Loucy (cell line): ENCODE results near the gene DLGAP1.

Experiments
- H2AFZ ChIP-seq: fragments of 200-600 bp; sonication (generic); 2 replicates; pipeline ENCODE4 v1.6.0; 2016; ENCODE audit warnings: antibody characterized with exemption, mild to moderate bottlenecking, low read length, moderate library complexity
- H3F3A ChIP-seq: fragments of 200-600 bp; 2 replicates; pipeline ENCODE4 v1.6.0; 2016; ENCODE audit warnings: antibody characterized with exemption, low read depth, mild to moderate bottlenecking
- H3K27me3 ChIP-seq: fragments of 200-600 bp; sonication (generic); 2 replicates; pipeline ENCODE4 v1.6.1; 2014; ENCODE audit warnings: low read length, mild to moderate bottlenecking; ENCODE audit not compliant: insufficient read depth, poor library complexity, severe bottlenecking
- H3K36me3 ChIP-seq: fragments of 200-600 bp; sonication (generic); 2 replicates; pipeline ENCODE4 v1.6.1; 2016; ENCODE audit warnings: low read length; ENCODE audit not compliant: insufficient read depth
- H3K4me1 ChIP-seq: fragments of 200-600 bp; sonication (generic); 2 replicates; pipeline ENCODE4 v1.5.1; 2014; ENCODE audit warnings: low read length, mild to moderate bottlenecking; ENCODE audit not compliant: insufficient read depth, poor library complexity, severe bottlenecking
- H3K4me2 ChIP-seq: fragments of 200-600 bp; sonication (generic); 2 replicates; pipeline ENCODE4 v1.6.0; 2014; ENCODE audit warnings: antibody characterized with exemption, low read length, low read depth, mild to moderate bottlenecking; ENCODE audit not compliant: poor library complexity, severe bottlenecking
- H3K4me3 ChIP-seq: fragments of 200-600 bp; sonication (generic); 2 replicates; pipeline ENCODE4 v1.5.1; 2014; ENCODE audit warnings: low read length, mild to moderate bottlenecking, mixed read lengths; ENCODE audit not compliant: poor library complexity, severe bottlenecking
- H3K79me2 ChIP-seq: fragments of 200-600 bp; sonication (generic); 2 replicates; pipeline ENCODE4 v1.6.1; 2014; ENCODE audit warnings: low read length; ENCODE audit not compliant: insufficient read depth
- H3K9ac ChIP-seq: fragments of 200-600 bp; sonication (generic); 2 replicates; pipeline ENCODE4 v1.6.0; 2014; ENCODE audit warnings: mild to moderate bottlenecking, low read depth, low read length, moderate library complexity; ENCODE audit not compliant: poor library complexity, severe bottlenecking
- H3K9me2 ChIP-seq: fragments of 200-600 bp; sonication (generic); replicated peaks from 2 replicates; pipeline ENCODE4 v1.6.1; 2016; ENCODE audit warnings: low read depth, low read length, mixed read lengths
- H3K9me3 ChIP-seq: fragments of 200-600 bp; sonication (generic); 2 replicates; pipeline ENCODE4 v1.6.1; 2014; ENCODE audit warnings: mild to moderate bottlenecking, antibody characterized with exemption, low read length, low read depth; ENCODE audit not compliant: insufficient read depth
- H4K20me1 ChIP-seq: fragments of 200-600 bp; sonication (generic); 2 replicates; pipeline ENCODE4 v1.6.0; 2014; ENCODE audit warnings: antibody characterized with exemption, low read length, mild to moderate bottlenecking; ENCODE audit not compliant: insufficient read depth, poor library complexity, severe bottlenecking
- EZH2phosphoT487 ChIP-seq: fragments of 200-600 bp; IDR thresholded peaks from 2 replicates; pipeline ENCODE4 v1.6.1; 2018; ENCODE audit warnings: antibody characterized with exemption, mild to moderate bottlenecking, moderate library complexity, borderline replicate concordance
- TF ChIP-seq, protein P1 (sequence below): fragments of 200-600 bp; sonication (generic); conservative IDR thresholded peaks from 2 replicates; pipeline ENCODE4 v1.5.1; 2014; ENCODE audit warnings: mild to moderate bottlenecking, antibody characterized with exemption, low read length

Gene DLGAP1

DNA sequence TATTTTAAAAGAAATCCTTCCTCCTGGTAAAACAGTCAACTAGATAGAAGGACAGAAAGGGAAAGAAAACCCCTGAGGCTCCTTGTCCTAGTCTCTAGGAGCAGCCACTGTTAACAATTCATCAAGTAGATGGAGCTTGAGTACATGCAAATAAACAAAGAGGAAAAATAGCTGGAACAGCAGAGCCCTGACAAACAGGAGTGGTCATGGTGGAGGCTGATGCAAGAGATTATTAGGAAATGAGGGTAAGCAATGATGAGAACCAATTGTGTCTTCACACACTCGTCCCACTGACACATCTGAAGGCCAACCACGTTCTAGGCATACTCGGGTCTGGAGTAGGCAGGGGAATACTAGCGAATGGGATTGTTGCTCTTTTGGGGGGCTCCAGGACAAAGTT, 9.2 kb downstream of the DLGAP1 start:
- Histone ChIP-seq H2AFZ (no peak overlapping the region), H3K79me2 (no peaks in the 10 kb centered on the region), H3F3A (no peaks in the 10 kb centered on the region), H3K4me1 (no peaks in the 10 kb centered on the region), H3K36me3 (no peaks in the 10 kb centered on the region), H3K9me2 (no peaks in the 10 kb centered on the region), H3K4me2 (no peak overlapping the region), H3K27me3 (no peaks in the 10 kb centered on the region), H4K20me1 (no peaks in the 10 kb centered on the region), H3K9me3 (no peaks in the 10 kb centered on the region), H3K9ac (no peak overlapping the region), H3K4me3 (no peak overlapping the region)
- TF ChIP-seq, protein P1, sequence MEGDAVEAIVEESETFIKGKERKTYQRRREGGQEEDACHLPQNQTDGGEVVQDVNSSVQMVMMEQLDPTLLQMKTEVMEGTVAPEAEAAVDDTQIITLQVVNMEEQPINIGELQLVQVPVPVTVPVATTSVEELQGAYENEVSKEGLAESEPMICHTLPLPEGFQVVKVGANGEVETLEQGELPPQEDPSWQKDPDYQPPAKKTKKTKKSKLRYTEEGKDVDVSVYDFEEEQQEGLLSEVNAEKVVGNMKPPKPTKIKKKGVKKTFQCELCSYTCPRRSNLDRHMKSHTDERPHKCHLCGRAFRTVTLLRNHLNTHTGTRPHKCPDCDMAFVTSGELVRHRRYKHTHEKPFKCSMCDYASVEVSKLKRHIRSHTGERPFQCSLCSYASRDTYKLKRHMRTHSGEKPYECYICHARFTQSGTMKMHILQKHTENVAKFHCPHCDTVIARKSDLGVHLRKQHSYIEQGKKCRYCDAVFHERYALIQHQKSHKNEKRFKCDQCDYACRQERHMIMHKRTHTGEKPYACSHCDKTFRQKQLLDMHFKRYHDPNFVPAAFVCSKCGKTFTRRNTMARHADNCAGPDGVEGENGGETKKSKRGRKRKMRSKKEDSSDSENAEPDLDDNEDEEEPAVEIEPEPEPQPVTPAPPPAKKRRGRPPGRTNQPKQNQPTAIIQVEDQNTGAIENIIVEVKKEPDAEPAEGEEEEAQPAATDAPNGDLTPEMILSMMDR = no peak
- TF ChIP-seq EZH2phosphoT487 = no peak

DNA sequence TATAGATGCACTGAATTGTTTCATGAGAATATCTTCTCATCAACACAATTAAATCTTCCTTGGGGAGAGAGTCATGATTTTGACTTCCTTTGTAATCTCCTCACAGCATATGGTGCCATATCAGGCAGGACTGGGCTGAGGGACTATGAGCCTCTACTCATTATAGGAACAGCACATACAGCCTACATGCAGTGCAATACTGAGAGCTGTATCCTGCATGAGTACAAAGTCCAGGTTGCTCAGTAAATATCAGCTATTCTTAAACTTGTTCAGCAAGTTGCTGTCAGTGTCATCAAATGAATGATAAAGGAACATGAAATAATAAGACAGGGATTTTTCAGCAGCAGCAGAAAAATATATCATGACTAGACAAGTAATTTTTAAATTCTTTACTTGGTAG, 10.8 kb downstream of the DLGAP1 start:
- no peak overlapping the region for H2AFZ ChIP-seq
- no peaks in the 10 kb centered on the region for H3K79me2 ChIP-seq
- H3K9me2 ChIP-seq = no peaks in the 10 kb centered on the region
- H3F3A ChIP-seq = no peaks in the 10 kb centered on the region
- no peaks in the 10 kb centered on the region for H4K20me1 ChIP-seq
- H3K36me3 ChIP-seq = no peaks in the 10 kb centered on the region
- H3K4me1 ChIP-seq = no peaks in the 10 kb centered on the region
- no peaks in the 10 kb centered on the region for H3K9me3 ChIP-seq
- no peak overlapping the region for H3K4me3 ChIP-seq
- TF ChIP-seq EZH2phosphoT487 = no peak
- TF ChIP-seq, protein P1 = no peak
- H3K9ac ChIP-seq = no peak overlapping the region
- H3K4me2 ChIP-seq = no peak overlapping the region
- no peaks in the 10 kb centered on the region for H3K27me3 ChIP-seq

DNA sequence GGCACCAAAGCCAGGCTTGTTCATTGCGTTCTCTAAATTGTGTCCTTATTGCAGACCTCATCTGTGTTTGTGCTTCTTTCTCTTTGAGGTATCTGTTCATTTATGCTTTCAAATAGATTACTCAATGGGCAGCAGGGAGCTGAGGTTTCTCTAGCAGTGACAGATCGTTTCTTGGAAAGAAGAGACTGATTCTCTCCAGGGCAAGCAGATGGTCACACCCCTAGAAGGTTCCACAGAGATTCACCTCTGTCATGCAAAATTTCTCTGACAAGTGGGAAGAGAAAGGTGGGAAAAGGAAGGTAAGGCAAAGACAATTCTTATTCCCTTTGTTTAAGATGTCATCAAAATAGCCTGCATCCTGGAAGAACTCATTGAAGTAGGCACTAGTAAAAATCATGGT, 14.0 kb downstream of the DLGAP1 start:
- no peak overlapping the region for H3K4me3 ChIP-seq
- no peak overlapping the region for H3K9ac ChIP-seq
- H3K79me2 ChIP-seq = no peaks in the 10 kb centered on the region
- no peaks in the 10 kb centered on the region for H3F3A ChIP-seq
- H2AFZ ChIP-seq = no peak overlapping the region
- no peaks in the 10 kb centered on the region for H3K4me1 ChIP-seq
- H3K36me3 ChIP-seq = no peaks in the 10 kb centered on the region
- H3K9me3 ChIP-seq = no peaks in the 10 kb centered on the region
- H3K4me2 ChIP-seq = no peak overlapping the region
- TF ChIP-seq, protein P1 = no peak
- no peak for TF ChIP-seq EZH2phosphoT487
- no peaks in the 10 kb centered on the region for H4K20me1 ChIP-seq
- H3K9me2 ChIP-seq = no peaks in the 10 kb centered on the region
- no peaks in the 10 kb centered on the region for H3K27me3 ChIP-seq
